GM12878 (cell line): ENCODE measurements around the gene XKR3. TPM values are rescaled to one million over a fixed set of nuclear protein-coding genes. Genes with fewer than 3 reads are reported as not detected.
"Not testable (repeated sequence)": the region's sequence is repeated elsewhere in the genome, so short reads cannot be mapped to it uniquely, and the experiment has no call there.

Experiments
- ATAC-seq: fragments of 200-7000 bp; cut with Tn5 transposase; 3 replicates; pipeline ENCODE4 v1.9.1; 2020; ENCODE audit warnings: mild to moderate bottlenecking, moderate library complexity
- BruUV-seq: library from RNA; stranded (reverse); fragments of 400-500 nt; replicated peaks from 2 replicates; lab custom pipeline; 2021; lab: Mats Ljungman, UMichigan
- CTCF ChIA-PET: fragments of 300-600 bp; sonication (Branson Sonifier 250); formaldehyde crosslinking; extraction: SDS; loops from one replicate; lab custom pipeline; 2021; ENCODE audit warnings: inconsistent platforms; lab: Yijun Ruan, JAX
- POLR2A ChIA-PET: fragments of 350-600 bp; formaldehyde crosslinking; extraction: SDS; loops from one replicate; lab custom pipeline; 2021; ENCODE audit warnings: inconsistent platforms; lab: Charles Lee
- RAD21 ChIA-PET: fragments of 300-600 bp; sonication (Branson Sonifier 250); formaldehyde crosslinking; loops from one replicate; lab custom pipeline; 2023; ENCODE audit warnings: antibody characterized with exemption; ENCODE audit not compliant: unreplicated experiment; lab: Charles Lee
- SMC1A ChIA-PET: fragments of 300-600 bp; sonication (Branson Sonifier 250); formaldehyde crosslinking; loops from one replicate; lab custom pipeline; 2023; ENCODE audit not compliant: unreplicated experiment, uncharacterized antibody; lab: Charles Lee
- DNase-seq: peaks from one replicate; pipeline ENCODE4 v3.0.0-alpha.2; 2011; ENCODE audit warnings: low read depth, low spot score
- FAIRE-seq: peaks from 3 replicates; lab custom pipeline; 2011; peaks lifted over from hg19 to GRCh38; lab: Jason Lieb, UNC
- H2AFZ ChIP-seq: 2 replicates; pipeline ENCODE4 v1.6.0; 2011; ENCODE audit warnings: low read depth, low read length, control low read depth; ENCODE audit not compliant: control insufficient read depth
- H3K27ac ChIP-seq: 2 replicates; pipeline ENCODE4 v1.5.1; 2011; ENCODE audit warnings: control low read depth; ENCODE audit not compliant: control insufficient read depth, insufficient read depth
- H3K27me3 ChIP-seq, 2 experiments: replicated peaks in 1 of 2; 2 replicates each; pipeline versions ENCODE4 v1.6.0 to v1.6.1; 2011; ENCODE audit warnings: low read length in 1 of 2; ENCODE audit not compliant: control insufficient read depth in 2 of 2, insufficient read depth in 2 of 2
- H3K36me3 ChIP-seq, 2 experiments: 2 replicates each; pipeline ENCODE4 v1.5.1; 2011; ENCODE audit warnings: low read length in 1 of 2; ENCODE audit not compliant: control insufficient read depth in 2 of 2, insufficient read depth in 2 of 2
- H3K4me1 ChIP-seq: 2 replicates; pipeline ENCODE4 v1.6.1; 2011; ENCODE audit warnings: mild to moderate bottlenecking, low read length, moderate library complexity, mixed read lengths; ENCODE audit not compliant: control insufficient read depth, insufficient read depth
- H3K4me2 ChIP-seq: 2 replicates; pipeline ENCODE4 v1.6.0; 2011; ENCODE audit warnings: control low read depth; ENCODE audit not compliant: control insufficient read depth, insufficient read depth
- H3K4me3 ChIP-seq: fragments of 200-600 bp; sonication (generic); 2 replicates; pipeline ENCODE4 v1.5.1; 2016
- H3K79me2 ChIP-seq: 2 replicates; pipeline ENCODE4 v1.6.0; 2011; ENCODE audit warnings: low read length; ENCODE audit not compliant: control insufficient read depth, insufficient read depth
- H3K9ac ChIP-seq: 2 replicates; pipeline ENCODE4 v1.8.0; 2011; ENCODE audit warnings: low read length, control low read depth, mixed read lengths; ENCODE audit not compliant: control insufficient read depth, insufficient read depth
- H3K9me3 ChIP-seq: replicated peaks from 3 replicates; pipeline ENCODE4 v1.5.1; 2011; ENCODE audit warnings: mild to moderate bottlenecking, low read length; ENCODE audit not compliant: control insufficient read depth, insufficient read depth
- H4K20me1 ChIP-seq: 2 replicates; pipeline ENCODE4 v1.6.0; 2011; ENCODE audit not compliant: control insufficient read depth, insufficient read depth
- CBFB ChIP-seq: IDR thresholded peaks from 2 replicates; pipeline ENCODE4 v1.6.1; 2016; ENCODE audit warnings: antibody characterized with exemption, low read depth
- EED ChIP-seq: sonication (generic); IDR thresholded peaks from 2 replicates; pipeline ENCODE4 v1.6.1; 2016; ENCODE audit warnings: antibody characterized with exemption, low read depth
- HDAC2 ChIP-seq: fragments of 200-600 bp; sonication (generic); IDR thresholded peaks from 2 replicates; pipeline ENCODE4 v1.6.1; 2017
- KAT2A ChIP-seq: conservative IDR thresholded peaks from 2 replicates; pipeline ENCODE4 v1.6.1; 2011; ENCODE audit warnings: low read depth, low read length; ENCODE audit not compliant: control insufficient read depth
- NBN ChIP-seq: fragments of 450-650 bp; IDR thresholded peaks from 2 replicates; pipeline ENCODE4 v1.6.1; 2016
- NFYB ChIP-seq: IDR thresholded peaks from 2 replicates; pipeline ENCODE4 v1.6.1; 2011; ENCODE audit warnings: low read depth, mild to moderate bottlenecking, low read length, improper control_type of control experiment, moderate library complexity; ENCODE audit not compliant: insufficient read depth
- POLR2AphosphoS5 ChIP-seq: IDR thresholded peaks from 2 replicates; pipeline ENCODE4 v1.6.1; 2011; ENCODE audit warnings: mild to moderate bottlenecking, low read length, inconsistent platforms
- SMARCA5 ChIP-seq: fragments of 450-650 bp; IDR thresholded peaks from 2 replicates; pipeline ENCODE4 v1.6.1; 2017; ENCODE audit warnings: mild to moderate bottlenecking
- WGBS: methylation state at CpG from one replicate; pipeline ENCODE4 v1.1.6; 2016; ENCODE audit warnings: low lambda C conversion rate; ENCODE audit not compliant: insufficient replicate concordance, insufficient coverage; ENCODE audit errors: missing lambda C conversion rate; 5-methylcytosine and 5-hydroxymethylcytosine counted together
- in situ Hi-C: fragments of 300-500 bp; cut with MboI; formaldehyde crosslinking; loops from 9 replicates; pipeline ENCODE4 v1.14.3; 2018; ENCODE audit warnings: mixed read lengths
- intact Hi-C: fragments of 100-400 bp; cut with micrococcal nuclease; formaldehyde crosslinking; loops from one replicate; pipeline ENCODE4 v1.14.2; 2022; ENCODE audit not compliant: unreplicated experiment
- polyA plus RNA-seq, 11 experiments: library from polyadenylated mRNA; depleted of rRNA in 4 of 11; unstranded in 6 of 11; stranded (reverse) in 5 of 11; fragments of >200 nt; fragmentation: Nextera tagmentation in 4 of 11; fragmentation: Illumina TruSeq in 1 of 11; extraction: Ambion mirVana in 4 of 11; extraction: Trizol in 1 of 11; gene quantifications; 1 replicate in 1 of 11; 2 replicates in 10 of 11; pipeline versions ENCODE4 v1.2.1 to v1.2.3, GENCODE V29; 2011 to 2016; ENCODE audit warnings: inconsistent platforms in 2 of 11, missing spikeins in 2 of 11, low read depth in 1 of 11
- total RNA-seq, 4 experiments: library from RNA; depleted of rRNA in 3 of 4; stranded (reverse); fragments of >200 nt in 3 of 4; fragmentation: Illumina TruSeq in 1 of 4; extraction: Trizol in 1 of 4; gene quantifications; 2 replicates each; pipeline versions ENCODE4 v1.2.1 to v1.2.3, GENCODE V29; 2013 to 2021
- TF ChIP-seq, protein P1 (sequence below): IDR thresholded peaks from 2 replicates; pipeline ENCODE4 v1.6.1; 2012; ENCODE audit warnings: improper control_type of control experiment, low read depth, low read length; ENCODE audit not compliant: insufficient replicate concordance
- TF ChIP-seq, protein P2 (sequence below): fragments of 150-350 bp; IDR thresholded peaks from 2 replicates; pipeline ENCODE4 v1.6.1; 2014; ENCODE audit warnings: mild to moderate bottlenecking, low read depth, low read length

XKR3 gene
- total and polyA plus RNA-seq, 10 of the 15 experiments (the other 5 are each of a cell fraction or from before 2014, with no cell fraction given), result 0.09 to 0.14 TPM; not detected in 8

DNA sequence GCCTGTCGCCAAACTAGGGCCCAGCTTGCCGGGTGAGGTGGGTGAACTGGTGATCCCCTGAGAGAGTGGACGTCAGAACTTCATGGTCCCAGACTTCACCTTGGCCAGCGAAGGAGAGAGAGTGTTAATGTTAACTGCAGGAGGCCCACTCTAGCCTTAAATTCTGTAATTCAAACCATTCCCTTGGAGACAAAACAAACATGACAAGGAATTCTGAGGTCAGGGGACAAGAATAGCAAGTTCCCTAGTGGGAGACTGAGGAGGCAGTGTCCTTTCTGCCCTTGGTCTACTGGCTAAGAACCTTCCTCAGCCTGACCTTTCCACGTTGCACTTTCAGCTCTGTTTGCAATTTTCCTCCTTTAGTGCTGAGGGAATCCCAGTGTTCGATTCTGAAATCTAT lies 44.4 kb upstream of the XKR3 start:
- H3K4me2 ChIP-seq, RAD21 ChIA-PET, BruUV-seq, POLR2A ChIA-PET, H3K4me1 ChIP-seq, H3K79me2 ChIP-seq, FAIRE-seq, ATAC-seq, DNase-seq, H3K27me3 ChIP-seq, H2AFZ ChIP-seq, in situ Hi-C loops, intact Hi-C loops, H3K9me3 ChIP-seq, SMC1A ChIA-PET, H3K27ac ChIP-seq, CTCF ChIA-PET, H3K4me3 ChIP-seq, H4K20me1 ChIP-seq, H3K9ac ChIP-seq, H3K36me3 ChIP-seq: not testable (repeated sequence)
- 31% methylated on average over 6 of the region's 6 CpGs for WGBS

GRCh38 chr22:16866167-16866566 lies 41.0 kb upstream of the XKR3 start:
- Histone ChIP-seq H3K9me3 (no peaks in the 10 kb centered on the region), H3K27ac (no peak overlapping the region), H3K4me1 (no peaks in the 10 kb centered on the region), H3K4me3 (no peak overlapping the region), H3K79me2 (no peaks in the 10 kb centered on the region), H3K36me3 (no peaks in the 10 kb centered on the region), H3K27me3 (no peaks in the 10 kb centered on the region), H4K20me1 (no peaks in the 10 kb centered on the region), H3K9ac (no peak overlapping the region), H3K4me2 (no peak overlapping the region), H2AFZ (no peak overlapping the region)
- intact Hi-C loops (no loop called here), in situ Hi-C loops (no loop called here)
- ChIA-PET CTCF (no interaction called here), RAD21 (no interaction called here), SMC1A (no interaction called here), POLR2A (no interaction called here)
- FAIRE-seq (no peak), ATAC-seq (no peak), DNase-seq (no peak)
- WGBS, result 2% methylated on average over 3 of the region's 3 CpGs
- BruUV-seq, result no TSS peak
- TF ChIP-seq, protein P1, sequence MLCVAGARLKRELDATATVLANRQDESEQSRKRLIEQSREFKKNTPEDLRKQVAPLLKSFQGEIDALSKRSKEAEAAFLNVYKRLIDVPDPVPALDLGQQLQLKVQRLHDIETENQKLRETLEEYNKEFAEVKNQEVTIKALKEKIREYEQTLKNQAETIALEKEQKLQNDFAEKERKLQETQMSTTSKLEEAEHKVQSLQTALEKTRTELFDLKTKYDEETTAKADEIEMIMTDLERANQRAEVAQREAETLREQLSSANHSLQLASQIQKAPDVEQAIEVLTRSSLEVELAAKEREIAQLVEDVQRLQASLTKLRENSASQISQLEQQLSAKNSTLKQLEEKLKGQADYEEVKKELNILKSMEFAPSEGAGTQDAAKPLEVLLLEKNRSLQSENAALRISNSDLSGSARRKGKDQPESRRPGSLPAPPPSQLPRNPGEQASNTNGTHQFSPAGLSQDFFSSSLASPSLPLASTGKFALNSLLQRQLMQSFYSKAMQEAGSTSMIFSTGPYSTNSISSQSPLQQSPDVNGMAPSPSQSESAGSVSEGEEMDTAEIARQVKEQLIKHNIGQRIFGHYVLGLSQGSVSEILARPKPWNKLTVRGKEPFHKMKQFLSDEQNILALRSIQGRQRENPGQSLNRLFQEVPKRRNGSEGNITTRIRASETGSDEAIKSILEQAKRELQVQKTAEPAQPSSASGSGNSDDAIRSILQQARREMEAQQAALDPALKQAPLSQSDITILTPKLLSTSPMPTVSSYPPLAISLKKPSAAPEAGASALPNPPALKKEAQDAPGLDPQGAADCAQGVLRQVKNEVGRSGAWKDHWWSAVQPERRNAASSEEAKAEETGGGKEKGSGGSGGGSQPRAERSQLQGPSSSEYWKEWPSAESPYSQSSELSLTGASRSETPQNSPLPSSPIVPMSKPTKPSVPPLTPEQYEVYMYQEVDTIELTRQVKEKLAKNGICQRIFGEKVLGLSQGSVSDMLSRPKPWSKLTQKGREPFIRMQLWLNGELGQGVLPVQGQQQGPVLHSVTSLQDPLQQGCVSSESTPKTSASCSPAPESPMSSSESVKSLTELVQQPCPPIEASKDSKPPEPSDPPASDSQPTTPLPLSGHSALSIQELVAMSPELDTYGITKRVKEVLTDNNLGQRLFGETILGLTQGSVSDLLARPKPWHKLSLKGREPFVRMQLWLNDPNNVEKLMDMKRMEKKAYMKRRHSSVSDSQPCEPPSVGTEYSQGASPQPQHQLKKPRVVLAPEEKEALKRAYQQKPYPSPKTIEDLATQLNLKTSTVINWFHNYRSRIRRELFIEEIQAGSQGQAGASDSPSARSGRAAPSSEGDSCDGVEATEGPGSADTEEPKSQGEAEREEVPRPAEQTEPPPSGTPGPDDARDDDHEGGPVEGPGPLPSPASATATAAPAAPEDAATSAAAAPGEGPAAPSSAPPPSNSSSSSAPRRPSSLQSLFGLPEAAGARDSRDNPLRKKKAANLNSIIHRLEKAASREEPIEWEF, result no peak
- TF ChIP-seq NFYB, result no peak
- TF ChIP-seq KAT2A, result no peak
- no peak for TF ChIP-seq CBFB
- TF ChIP-seq, protein P2, sequence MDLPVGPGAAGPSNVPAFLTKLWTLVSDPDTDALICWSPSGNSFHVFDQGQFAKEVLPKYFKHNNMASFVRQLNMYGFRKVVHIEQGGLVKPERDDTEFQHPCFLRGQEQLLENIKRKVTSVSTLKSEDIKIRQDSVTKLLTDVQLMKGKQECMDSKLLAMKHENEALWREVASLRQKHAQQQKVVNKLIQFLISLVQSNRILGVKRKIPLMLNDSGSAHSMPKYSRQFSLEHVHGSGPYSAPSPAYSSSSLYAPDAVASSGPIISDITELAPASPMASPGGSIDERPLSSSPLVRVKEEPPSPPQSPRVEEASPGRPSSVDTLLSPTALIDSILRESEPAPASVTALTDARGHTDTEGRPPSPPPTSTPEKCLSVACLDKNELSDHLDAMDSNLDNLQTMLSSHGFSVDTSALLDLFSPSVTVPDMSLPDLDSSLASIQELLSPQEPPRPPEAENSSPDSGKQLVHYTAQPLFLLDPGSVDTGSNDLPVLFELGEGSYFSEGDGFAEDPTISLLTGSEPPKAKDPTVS, result no peak
- TF ChIP-seq HDAC2, result no peak
- TF ChIP-seq NBN, result no peak
- TF ChIP-seq SMARCA5, result no peak
- TF ChIP-seq POLR2AphosphoS5, result no peak
- no peak for TF ChIP-seq EED
